Measurements from ENCODE around the gene USP6NL. TPM values are rescaled to one million over a fixed set of nuclear protein-coding genes. Genes with fewer than 3 reads are reported as not detected.
A peak's percentile ranks its signal among the peaks of the same experiment; 100 is the strongest.

The USP6NL gene
- polyA plus RNA-seq, 1 experiment = 13.0 TPM

DNA sequence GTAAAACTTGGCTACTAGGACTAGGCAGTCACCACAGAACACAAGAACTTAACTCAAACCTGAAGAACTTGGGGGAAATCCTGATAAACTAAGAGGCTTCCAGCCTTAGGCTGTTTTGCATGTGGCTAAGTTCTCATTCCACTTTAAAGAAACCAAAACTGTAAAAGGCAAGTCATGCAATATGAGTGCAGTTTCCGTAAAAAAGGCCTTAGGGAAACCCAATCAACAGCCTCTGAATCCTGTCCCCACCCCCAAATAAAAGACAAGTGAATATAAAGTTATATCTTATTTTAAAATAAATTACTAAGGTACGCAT is 95.1 kb downstream of the USP6NL start:
- CTCF ChIA-PET = interaction anchor here (0.5 to 5.2 kb wide), 23 partner anchors 8 to 470 kb away, joined by 3 to 128 read pairs (median 4); partner anchors contain the start of gene USP6NL
- H3K9me3 ChIP-seq (ENCODE audit: control insufficient read depth, insufficient read depth, low read length) = no peaks in the 10 kb centered on the region
- POLR2A ChIA-PET = no interaction called here
- H3K27me3 ChIP-seq (ENCODE audit: control insufficient read depth, insufficient read depth, low read length) = no peaks in the 10 kb centered on the region
- no peak for DNase-seq (ENCODE audit: low read depth, low spot score)
- TF ChIP-seq, protein P1, sequence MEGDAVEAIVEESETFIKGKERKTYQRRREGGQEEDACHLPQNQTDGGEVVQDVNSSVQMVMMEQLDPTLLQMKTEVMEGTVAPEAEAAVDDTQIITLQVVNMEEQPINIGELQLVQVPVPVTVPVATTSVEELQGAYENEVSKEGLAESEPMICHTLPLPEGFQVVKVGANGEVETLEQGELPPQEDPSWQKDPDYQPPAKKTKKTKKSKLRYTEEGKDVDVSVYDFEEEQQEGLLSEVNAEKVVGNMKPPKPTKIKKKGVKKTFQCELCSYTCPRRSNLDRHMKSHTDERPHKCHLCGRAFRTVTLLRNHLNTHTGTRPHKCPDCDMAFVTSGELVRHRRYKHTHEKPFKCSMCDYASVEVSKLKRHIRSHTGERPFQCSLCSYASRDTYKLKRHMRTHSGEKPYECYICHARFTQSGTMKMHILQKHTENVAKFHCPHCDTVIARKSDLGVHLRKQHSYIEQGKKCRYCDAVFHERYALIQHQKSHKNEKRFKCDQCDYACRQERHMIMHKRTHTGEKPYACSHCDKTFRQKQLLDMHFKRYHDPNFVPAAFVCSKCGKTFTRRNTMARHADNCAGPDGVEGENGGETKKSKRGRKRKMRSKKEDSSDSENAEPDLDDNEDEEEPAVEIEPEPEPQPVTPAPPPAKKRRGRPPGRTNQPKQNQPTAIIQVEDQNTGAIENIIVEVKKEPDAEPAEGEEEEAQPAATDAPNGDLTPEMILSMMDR (IDR thresholded peaks at IDR 0.05; ENCODE audit: low read depth, low read length) = no peak
- H3K4me3 ChIP-seq (ENCODE audit: low read depth, low read length) = no peak overlapping the region
- H3K27ac ChIP-seq (ENCODE audit: low read depth, low read length) = no peak overlapping the region

DNA sequence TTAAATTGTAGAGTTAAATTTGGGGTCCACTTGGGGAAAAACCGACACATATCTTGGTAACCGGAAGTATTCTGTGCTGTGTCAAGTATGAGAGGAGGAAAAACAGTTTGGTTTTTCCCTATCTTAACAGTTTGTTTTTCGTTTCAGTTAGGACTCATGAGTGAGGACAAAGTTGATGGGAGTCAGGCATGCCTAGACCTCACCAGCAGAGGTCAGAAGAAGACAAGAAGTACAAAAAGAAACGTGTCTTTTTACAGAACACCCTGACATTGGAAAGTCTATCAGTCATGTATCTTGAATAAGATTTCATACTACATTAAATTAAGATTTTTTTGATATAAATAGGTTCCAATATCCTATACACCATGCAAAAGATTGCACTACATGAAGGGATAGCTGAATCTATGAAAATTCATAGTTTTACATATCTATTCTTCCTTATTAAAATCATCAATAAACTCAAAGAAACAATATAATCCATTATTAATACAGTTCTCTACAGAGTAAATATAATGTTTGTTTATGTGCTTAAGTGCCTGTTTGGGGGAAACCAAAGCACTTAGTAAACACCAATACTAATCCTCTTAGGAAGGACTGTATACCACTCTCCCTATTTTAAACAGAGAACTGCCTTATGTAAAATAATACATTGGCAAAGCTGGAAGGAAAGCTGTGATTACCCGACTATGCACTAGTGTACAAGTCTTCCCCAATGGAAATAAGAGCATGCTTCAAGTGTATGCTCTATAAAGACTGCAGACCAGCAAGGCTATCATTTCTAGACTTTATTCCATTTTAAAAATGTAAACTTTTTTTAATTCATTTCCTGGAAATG is 95.6 kb downstream of the USP6NL start:
- DNase-seq (ENCODE audit: low read depth, low spot score) = peak; percentile 32
- TF ChIP-seq, protein P1 (IDR thresholded peaks at IDR 0.05; ENCODE audit: low read depth, low read length) = peak; percentile 93
- CTCF ChIA-PET = interaction anchor here (0.5 to 5.2 kb wide), 32 partner anchors 9 to 471 kb away, joined by 3 to 128 read pairs (median 4); partner anchors contain the start of gene USP6NL
- Histone ChIP-seq H3K27me3 (ENCODE audit: control insufficient read depth, insufficient read depth, low read length) (no peaks in the 10 kb centered on the region), H3K9me3 (ENCODE audit: control insufficient read depth, insufficient read depth, low read length) (no peaks in the 10 kb centered on the region), H3K4me3 (ENCODE audit: low read depth, low read length) (no peak overlapping the region), H3K27ac (ENCODE audit: low read depth, low read length) (no peak overlapping the region)
- POLR2A ChIA-PET = no interaction called here

- H3K27ac ChIP-seq (ENCODE audit: low read depth, low read length) = no peak overlapping the region
- TF ChIP-seq, protein P1 (IDR thresholded peaks at IDR 0.05; ENCODE audit: low read depth, low read length) = no peak
- no peak for DNase-seq (ENCODE audit: low read depth, low spot score)
- no peak overlapping the region for H3K4me3 ChIP-seq (ENCODE audit: low read depth, low read length)
- ChIA-PET CTCF (interaction anchor here (1.3 to 5.2 kb wide), 4 partner anchors 172 to 473 kb away, joined by 3 to 128 read pairs (median 51); no protein-coding TSS in a partner anchor), POLR2A (no interaction called here)
- H3K27me3 ChIP-seq (ENCODE audit: control insufficient read depth, insufficient read depth, low read length) = no peaks in the 10 kb centered on the region
- H3K9me3 ChIP-seq (ENCODE audit: control insufficient read depth, insufficient read depth, low read length) = no peaks in the 10 kb centered on the region
Measured at GRCh38 chr10:11513727-11514126, 97.7 kb downstream of the USP6NL start.

DNA sequence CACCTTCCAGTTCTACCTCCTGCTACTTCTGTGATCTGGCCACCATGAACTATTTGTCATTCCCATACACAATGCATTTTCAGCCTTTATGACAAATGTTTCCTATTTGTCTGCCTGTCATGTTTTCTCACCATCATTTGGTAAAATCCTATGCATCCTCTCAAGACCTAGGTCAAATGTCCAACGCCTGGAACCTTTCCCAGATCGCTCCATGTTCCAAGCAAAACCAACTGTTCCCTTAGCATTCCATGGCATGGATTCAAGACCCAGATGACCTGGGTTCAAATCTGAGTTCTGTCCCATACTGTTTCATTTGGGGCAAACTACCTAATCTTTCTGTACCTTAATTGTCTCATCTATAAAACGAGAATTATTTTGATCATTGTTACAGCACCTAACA is 98.9 kb downstream of the USP6NL start:
- Histone ChIP-seq H3K27ac (ENCODE audit: low read depth, low read length) (no peak overlapping the region), H3K4me3 (ENCODE audit: low read depth, low read length) (no peak overlapping the region), H3K27me3 (ENCODE audit: control insufficient read depth, insufficient read depth, low read length) (no peaks in the 10 kb centered on the region), H3K9me3 (ENCODE audit: control insufficient read depth, insufficient read depth, low read length) (no peaks in the 10 kb centered on the region)
- TF ChIP-seq, protein P1 (IDR thresholded peaks at IDR 0.05; ENCODE audit: low read depth, low read length) = no peak
- ChIA-PET POLR2A (no interaction called here), CTCF (interaction anchor here (2.0 to 5.2 kb wide), 2 partner anchors 212 to 246 kb away, joined by 8 to 95 read pairs; no protein-coding TSS in a partner anchor)
- no peak for DNase-seq (ENCODE audit: low read depth, low spot score)

GRCh38 chr10:11511321-11511720 is 100.1 kb downstream of the USP6NL start:
- DNase-seq (ENCODE audit: low read depth, low spot score) = no peak
- ChIA-PET POLR2A (no interaction called here), CTCF (interaction anchor here (0.8 to 5.2 kb wide), 3 partner anchors 214 to 247 kb away, joined by 3 to 95 read pairs (median 8); no protein-coding TSS in a partner anchor)
- Histone ChIP-seq H3K4me3 (ENCODE audit: low read depth, low read length) (no peak overlapping the region), H3K9me3 (ENCODE audit: control insufficient read depth, insufficient read depth, low read length) (no peaks in the 10 kb centered on the region), H3K27me3 (ENCODE audit: control insufficient read depth, insufficient read depth, low read length) (no peaks in the 10 kb centered on the region), H3K27ac (ENCODE audit: low read depth, low read length) (no peak overlapping the region)
- TF ChIP-seq, protein P1 (IDR thresholded peaks at IDR 0.05; ENCODE audit: low read depth, low read length) = no peak
